K562 (cell line): ENCODE data around the gene AGAP3. TPM values are rescaled to one million over a fixed set of nuclear protein-coding genes. Genes with fewer than 3 reads are reported as not detected.

ENCODE experiments used
- BRF1 ChIP-seq: IDR thresholded peaks from 3 replicates; pipeline ENCODE4 v1.6.1; 2011; ENCODE audit warnings: borderline replicate concordance, mild to moderate bottlenecking; ENCODE audit not compliant: insufficient read length; ENCODE audit errors: extremely low read depth
- ELF2 ChIP-seq: fragments of 250-450 bp; sonication (Bioruptor Pico); IDR thresholded peaks from 2 replicates; pipeline ENCODE4 v1.5.0; 2021; ENCODE audit warnings: mild to moderate bottlenecking
- HDAC3 ChIP-seq: fragments of 450-650 bp; IDR thresholded peaks from 2 replicates; pipeline ENCODE4 v1.6.1; 2018; ENCODE audit warnings: borderline replicate concordance, mild to moderate bottlenecking, moderate library complexity; ENCODE audit not compliant: partially characterized antibody
- HES1 ChIP-seq: fragments of 450-650 bp; IDR thresholded peaks from 2 replicates; pipeline ENCODE4 v1.6.1; 2016; ENCODE audit warnings: low read depth, mild to moderate bottlenecking, moderate library complexity
- HNRNPL ChIP-seq: fragments of 200-400 bp; formaldehyde crosslinking; IDR thresholded peaks from 2 replicates; pipeline ENCODE4 v1.6.1; 2017; ENCODE audit warnings: low read depth, mild to moderate bottlenecking, low read length
- NKRF ChIP-seq: fragments of 450-650 bp; IDR thresholded peaks from 2 replicates; pipeline ENCODE4 v1.6.1; 2016; ENCODE audit warnings: borderline replicate concordance
- NR3C1 ChIP-seq: sonication (generic); formaldehyde crosslinking; IDR thresholded peaks from 2 replicates; pipeline ENCODE4 v1.8.1; 2022; ENCODE audit warnings: missing genetic modification reagents
- PHF8 ChIP-seq: fragments of 200-600 bp; sonication (generic); IDR thresholded peaks from 2 replicates; pipeline ENCODE4 v1.6.1; 2012; ENCODE audit warnings: mixed run types, mild to moderate bottlenecking, inconsistent platforms, low read length, moderate library complexity, borderline replicate concordance
- RBM22 ChIP-seq: fragments of 200-400 bp; formaldehyde crosslinking; IDR thresholded peaks from 2 replicates; pipeline ENCODE4 v1.6.1; 2018; ENCODE audit warnings: low read length, low read depth; ENCODE audit not compliant: poor library complexity, severe bottlenecking
- ZBTB40 ChIP-seq, 2 experiments: fragments of 450-650 bp in 1 of 2; sonication (generic) in 1 of 2; formaldehyde crosslinking in 1 of 2; IDR thresholded peaks; 2 replicates each; pipeline versions ENCODE4 v1.7.1 to v1.9.0; 2016 to 2022; ENCODE audit warnings: inconsistent platforms in 1 of 2, mild to moderate bottlenecking in 1 of 2, missing genetic modification reagents in 1 of 2
- ZNF197 ChIP-seq: fragments of 200-800 bp; sonication (Bioruptor generic); IDR thresholded peaks from 2 replicates; pipeline ENCODE4 v1.6.1; 2016; ENCODE audit warnings: low read depth, missing genetic modification characterization, missing compliant biosample characterization
- ZNF280A ChIP-seq: fragments of 450-650 bp; IDR thresholded peaks from 2 replicates; pipeline ENCODE4 v1.6.1; 2018; ENCODE audit warnings: mild to moderate bottlenecking, low read depth; ENCODE audit not compliant: partially characterized antibody
- ZNF76 ChIP-seq: fragments of 250-450 bp; sonication (Bioruptor Pico); IDR thresholded peaks from 2 replicates; pipeline ENCODE4 v1.4.0; 2020; ENCODE audit warnings: mild to moderate bottlenecking, moderate library complexity, borderline replicate concordance
- polyA plus RNA-seq, 8 experiments: library from polyadenylated mRNA; depleted of rRNA in 4 of 8; stranded (reverse) in 5 of 8; unstranded in 3 of 8; fragments of >200 nt; fragmentation: Nextera tagmentation in 2 of 8; fragmentation: Illumina TruSeq in 1 of 8; extraction: Ambion mirVana in 2 of 8; extraction: Trizol in 1 of 8; gene quantifications; 2 replicates each; pipeline versions ENCODE4 v1.2.1 to v1.2.3, GENCODE V29; 2011 to 2014; ENCODE audit warnings: inconsistent platforms in 1 of 8, missing spikeins in 1 of 8
- total RNA-seq, 7 experiments: library from RNA; depleted of rRNA in 6 of 7; stranded (reverse); fragments of >200 nt in 6 of 7; fragmentation: Illumina TruSeq in 2 of 7; extraction: Trizol in 2 of 7; gene quantifications; 2 replicates each; pipeline versions ENCODE4 v1.2.1 to v1.2.3, GENCODE V29; 2011 to 2021; ENCODE audit warnings: low replicate concordance in 1 of 7

The AGAP3 gene
- total and polyA plus RNA-seq, 9 of the 15 experiments (the other 6 are each of a cell fraction or from before 2014, with no cell fraction given): 3.4 to 208 (median 62.2) TPM

GRCh38 chr7:151039850-151040548 is 46.3 kb upstream of the AGAP3 start (continued):
- 0 out of 2 replicates have a peak, but pooled peaks have one; percentile 21 for TF ChIP-seq ZBTB40 (IDR thresholded peaks at IDR 0.05)
- no peak for TF ChIP-seq ZBTB40 (CRISPR knock-in tag; IDR thresholded peaks at IDR 0.05)
- TF ChIP-seq NR3C1 (CRISPR knock-in tag): no peak
- no peak for TF ChIP-seq ZNF76 (CRISPR knock-in tag)
- no peak for TF ChIP-seq NKRF
- TF ChIP-seq RBM22: no peak
- no peak for TF ChIP-seq ZNF197 (CRISPR knock-in tag)
- TF ChIP-seq ZNF280A: no peak
- TF ChIP-seq HES1: no peak
- TF ChIP-seq ELF2: no peak
- no peak for TF ChIP-seq HDAC3
- TF ChIP-seq HNRNPL: no peak
- no peak for TF ChIP-seq BRF1
- no peak for TF ChIP-seq PHF8
